Panc1 (cell line): ENCODE results near the gene NCAPG2.
"Not testable (repeated sequence)": the region's sequence is repeated elsewhere in the genome, so short reads cannot be mapped to it uniquely, and the experiment has no call there.

Experiments
- CTCF ChIP-seq: fragments of 450-650 bp; IDR thresholded peaks from 2 replicates; pipeline ENCODE4 v1.5.1; 2017; ENCODE audit warnings: mild to moderate bottlenecking
- SIN3A ChIP-seq: IDR thresholded peaks from 2 replicates; pipeline ENCODE4 v1.6.1; 2012; ENCODE audit warnings: low read depth, mild to moderate bottlenecking, low read length, moderate library complexity, borderline replicate concordance; ENCODE audit not compliant: insufficient read depth

DNA sequence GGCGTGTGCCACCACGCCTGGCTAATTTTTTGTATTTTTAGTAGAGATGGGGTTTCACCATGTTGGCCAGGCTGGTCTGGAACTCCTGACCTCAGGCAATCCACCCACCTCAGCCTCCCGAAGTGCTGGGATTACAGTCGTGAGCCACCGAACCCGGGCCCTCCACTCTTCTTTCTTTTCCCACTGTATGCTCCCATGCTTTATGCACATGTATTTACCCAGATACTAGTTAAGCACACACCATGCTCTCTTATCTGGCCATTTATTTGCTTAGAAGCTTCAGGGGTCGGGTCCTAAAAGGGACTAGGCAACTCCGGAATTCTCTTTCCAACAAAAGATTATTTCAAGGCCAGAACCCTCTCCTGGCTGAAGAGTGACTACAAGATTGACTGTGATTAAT, 78.3 kb downstream of the NCAPG2 start:
- not testable (repeated sequence) for TF ChIP-seq CTCF, SIN3A
